HCT116 (cell line): Measurements from ENCODE around the gene PDHX. TPM values are rescaled to one million over a fixed set of nuclear protein-coding genes. Genes with fewer than 3 reads are reported as not detected.

Experiments used
- ATAC-seq: fragments of 200-7000 bp; cut with Tn5 transposase; 2 replicates; pipeline ENCODE4 v1.9.1; 2020; ENCODE audit warnings: mild to moderate bottlenecking, moderate library complexity
- BruUV-seq: library from RNA; stranded (reverse); fragments of 400-500 nt; replicated peaks from 2 replicates; lab custom pipeline; 2021; lab: Mats Ljungman, UMichigan
- CTCF ChIA-PET: fragments of 300-600 bp; sonication (Branson Sonifier 250); formaldehyde crosslinking; loops from one replicate; lab custom pipeline; 2021; ENCODE audit warnings: antibody characterized with exemption; lab: Charles Lee
- POLR2A ChIA-PET: fragments of 300-600, 350-600 bp; sonication (Branson Sonifier 250); formaldehyde crosslinking; loops from one replicate; lab custom pipeline; 2021; ENCODE audit warnings: antibody characterized with exemption; lab: Charles Lee
- RAD21 ChIA-PET, 2 experiments: fragments of 300-600 bp; sonication (Branson Sonifier 250); formaldehyde crosslinking; loops; one replicate each; lab custom pipeline; 2023; ENCODE audit warnings: low total read pairs in 2 of 2; ENCODE audit not compliant: uncharacterized antibody in 2 of 2, unreplicated experiment in 2 of 2, low non-redundant PET in 1 of 2; lab: Charles Lee
- DNase-seq: peaks from one replicate; pipeline ENCODE4 v3.0.0-alpha.2; 2010; ENCODE audit warnings: low read depth, low spot score
- H2AFZ ChIP-seq: fragments of 200-600 bp; shearing (Covaris generic), sonication (generic); 2 replicates; pipeline ENCODE4 v1.6.1; 2017; ENCODE audit warnings: low read depth, mixed run types, mixed read lengths, antibody characterized with exemption, low read length; ENCODE audit not compliant: poor library complexity, severe bottlenecking
- H3K27ac ChIP-seq: 2 replicates; pipeline ENCODE4 v1.5.1; 2012; ENCODE audit warnings: low read depth, low read length
- H3K27me3 ChIP-seq: fragments of 200-600 bp; sonication (generic); 2 replicates; pipeline ENCODE4 v1.6.1; 2016; ENCODE audit warnings: mixed run types, low read length, mixed read lengths; ENCODE audit not compliant: insufficient read depth
- H3K36me3 ChIP-seq, 2 experiments: fragments of 200-500 bp in 1 of 2; fragments of 200-600 bp in 1 of 2; sonication (Bioruptor generic) in 1 of 2; sonication (generic) in 1 of 2; 2 replicates each; pipeline versions ENCODE4 v1.5.1 to v1.6.1; 2014 to 2016; ENCODE audit warnings: low read length in 2 of 2, inconsistent platforms in 1 of 2, mixed read lengths in 1 of 2, mixed run types in 1 of 2; ENCODE audit not compliant: insufficient read depth in 2 of 2, control insufficient read depth in 1 of 2
- H3K4me1 ChIP-seq, 2 experiments: fragments of 200-600 bp in 1 of 2; sonication (generic) in 1 of 2; 2 replicates each; pipeline versions ENCODE4 v1.5.1 to v1.6.1; 2012 to 2017; ENCODE audit warnings: low read length in 2 of 2, inconsistent platforms in 1 of 2, mild to moderate bottlenecking in 1 of 2, mixed read lengths in 1 of 2, mixed run types in 1 of 2, moderate library complexity in 1 of 2; ENCODE audit not compliant: insufficient read depth in 2 of 2, control insufficient read depth in 1 of 2
- H3K4me2 ChIP-seq: fragments of 200-600 bp; sonication (generic); 2 replicates; pipeline ENCODE4 v1.6.1; 2017; ENCODE audit warnings: mixed run types, low read length, mixed read lengths
- H3K4me3 ChIP-seq, 2 experiments: fragments of 200-600 bp in 1 of 2; sonication (generic) in 1 of 2; replicated peaks in 1 of 2; 2 replicates each; pipeline ENCODE4 v1.5.1; 2011 to 2016; ENCODE audit warnings: low read length in 2 of 2, control low read depth in 1 of 2, low read depth in 1 of 2, mild to moderate bottlenecking in 1 of 2, mixed read lengths in 1 of 2, mixed run types in 1 of 2
- H3K79me2 ChIP-seq: fragments of 200-600 bp; sonication (generic); 2 replicates; pipeline ENCODE4 v1.6.1; 2017; ENCODE audit warnings: mild to moderate bottlenecking, mixed run types, low read length, moderate library complexity, mixed read lengths; ENCODE audit not compliant: insufficient read depth
- H3K9ac ChIP-seq: fragments of 200-600 bp; sonication (generic); 2 replicates; pipeline ENCODE4 v1.6.1; 2016; ENCODE audit warnings: low read length, mixed read lengths
- H3K9me2 ChIP-seq: fragments of 200-600 bp; sonication (generic), shearing (Covaris generic); 2 replicates; pipeline ENCODE4 v1.6.1; 2017; ENCODE audit warnings: mixed run types, mild to moderate bottlenecking, moderate library complexity; ENCODE audit not compliant: insufficient read depth
- H3K9me3 ChIP-seq, 2 experiments: fragments of 200-500 bp in 1 of 2; fragments of 200-600 bp in 1 of 2; sonication (Bioruptor generic) in 1 of 2; sonication (generic) in 1 of 2; 2 replicates each; pipeline ENCODE4 v1.6.1; 2014 to 2017; ENCODE audit warnings: low read length in 2 of 2, mixed read lengths in 2 of 2, inconsistent platforms in 1 of 2, low read depth in 1 of 2, mild to moderate bottlenecking in 1 of 2, mixed run types in 1 of 2, moderate library complexity in 1 of 2; ENCODE audit not compliant: control insufficient read depth in 1 of 2, insufficient read depth in 1 of 2
- H4K20me1 ChIP-seq: fragments of 200-600 bp; sonication (generic), shearing (Covaris generic); 2 replicates; pipeline ENCODE4 v1.6.1; 2017; ENCODE audit warnings: mixed run types, mild to moderate bottlenecking, moderate library complexity; ENCODE audit not compliant: insufficient read depth
- ATF3 ChIP-seq: IDR thresholded peaks from 2 replicates; pipeline ENCODE4 v1.6.1; 2012
- CBX3 ChIP-seq: IDR thresholded peaks from 2 replicates; pipeline ENCODE4 v1.6.1; 2012; ENCODE audit warnings: low read depth
- CEBPB ChIP-seq: IDR thresholded peaks from 2 replicates; pipeline ENCODE4 v1.6.1; 2012; ENCODE audit warnings: low read depth
- CTCF ChIP-seq, 3 experiments: fragments of 200-600 bp in 1 of 3; sonication (generic) in 1 of 3; IDR thresholded peaks in 2 of 3; conservative IDR thresholded peaks in 1 of 3; 2 replicates each; pipeline ENCODE4 v1.5.1; 2012 to 2017; ENCODE audit warnings: low read depth in 2 of 3, low read length in 2 of 3, antibody characterized with exemption in 1 of 3, borderline replicate concordance in 1 of 3, control low read depth in 1 of 3, mild to moderate bottlenecking in 1 of 3, mixed read lengths in 1 of 3, mixed run types in 1 of 3, moderate library complexity in 1 of 3; ENCODE audit not compliant: insufficient read depth in 1 of 3
- ELF1 ChIP-seq: IDR thresholded peaks from 2 replicates; pipeline ENCODE4 v1.6.1; 2012; ENCODE audit warnings: low read depth, borderline replicate concordance
- EZH2 ChIP-seq: fragments of 200-600 bp; sonication (generic); IDR thresholded peaks from 2 replicates; pipeline ENCODE4 v1.6.1; 2017; ENCODE audit warnings: antibody characterized with exemption, mixed run types
- EZH2phosphoT487 ChIP-seq: fragments of 200-600 bp; IDR thresholded peaks from 2 replicates; pipeline ENCODE4 v1.6.1; 2018; ENCODE audit warnings: antibody characterized with exemption, borderline replicate concordance
- FOSL1 ChIP-seq: IDR thresholded peaks from 2 replicates; pipeline ENCODE4 v1.6.1; 2012; ENCODE audit warnings: low read depth
- JUND ChIP-seq: IDR thresholded peaks from 2 replicates; pipeline ENCODE4 v1.6.1; 2012
- MAX ChIP-seq: IDR thresholded peaks from 2 replicates; pipeline ENCODE4 v1.6.1; 2012
- POLR2A ChIP-seq: IDR thresholded peaks from 2 replicates; pipeline ENCODE4 v1.7.0; 2011; ENCODE audit warnings: borderline replicate concordance; ENCODE audit not compliant: insufficient read depth, insufficient read length; ENCODE audit errors: extremely low read depth
- POLR2AphosphoS5 ChIP-seq: IDR thresholded peaks from 2 replicates; pipeline ENCODE4 v1.6.1; 2011; ENCODE audit warnings: mild to moderate bottlenecking, low read depth, low read length, moderate library complexity
- SIN3A ChIP-seq: IDR thresholded peaks from 2 replicates; pipeline ENCODE4 v1.6.1; 2012; ENCODE audit warnings: low read depth
- SP1 ChIP-seq: IDR thresholded peaks from 2 replicates; pipeline ENCODE4 v1.6.1; 2012; ENCODE audit warnings: low read depth
- SRF ChIP-seq: IDR thresholded peaks from 2 replicates; pipeline ENCODE4 v1.6.1; 2012; ENCODE audit warnings: low read depth
- TCF7L2 ChIP-seq: IDR thresholded peaks from 2 replicates; pipeline ENCODE4 v1.7.0; 2011; ENCODE audit warnings: borderline replicate concordance, inconsistent platforms; ENCODE audit not compliant: insufficient read depth, insufficient read length; ENCODE audit errors: extremely low read depth
- YY1 ChIP-seq: IDR thresholded peaks from 2 replicates; pipeline ENCODE4 v1.6.1; 2011; ENCODE audit warnings: low read length, low read depth, moderate library complexity, mild to moderate bottlenecking; ENCODE audit not compliant: insufficient replicate concordance; ENCODE audit errors: extremely low read depth
- ZFX ChIP-seq: fragments of 450-650 bp; IDR thresholded peaks from 2 replicates; pipeline ENCODE4 v1.6.1; 2017
- ZNF274 ChIP-seq: fragments of 200-500 bp; sonication (Bioruptor generic); IDR thresholded peaks from 2 replicates; pipeline ENCODE4 v1.6.1; 2014; ENCODE audit warnings: mild to moderate bottlenecking, low read depth, low read length, inconsistent platforms
- intact Hi-C: fragments of 100-400 bp; cut with micrococcal nuclease; formaldehyde crosslinking; loops from 2 replicates; pipeline ENCODE4 v1.10.0; 2022
- total RNA-seq: library from RNA; stranded (reverse); gene quantifications from one replicate; pipeline ENCODE4 v1.2.1, GENCODE V29; 2021; ENCODE audit not compliant: unreplicated experiment

PDHX gene
- total RNA-seq, 1 experiment from 2014 or later = 36.6 TPM

- H3K36me3 ChIP-seq = peaks cover 5 to 7% of the 10 kb centered on the region in 2 experiments; a peak in 2 of 4 replicates
- no peak overlapping the region for H3K4me2 ChIP-seq
- no peak for DNase-seq
- no peak for TF ChIP-seq TCF7L2
- TF ChIP-seq CEBPB = no peak
- no peak for TF ChIP-seq CBX3
- TF ChIP-seq ZFX = no peak
- TF ChIP-seq JUND = no peak
- TF ChIP-seq YY1 = no peak
- no peak for TF ChIP-seq FOSL1
- TF ChIP-seq POLR2A = no peak
- no peak for TF ChIP-seq ZNF274
- no peak for TF ChIP-seq SRF
- TF ChIP-seq MAX = no peak
- TF ChIP-seq SIN3A = no peak
- no peak for TF ChIP-seq SP1
- TF ChIP-seq ATF3 = no peak
- TF ChIP-seq CTCF (IDR thresholded peaks at IDR 0.05 in 2 of 3, conservative IDR thresholded peaks at IDR 0.05 in 1 of 3; ENCODE audit: borderline replicate concordance in 1 of 3, insufficient read depth in 1 of 3, low read depth in 2 of 3, low read length in 2 of 3) = no peak
- no peak for TF ChIP-seq ELF1
- TF ChIP-seq EZH2phosphoT487 = no peak
- TF ChIP-seq EZH2 = no peak
- no peak for TF ChIP-seq POLR2AphosphoS5
- TF ChIP-seq, all 23 proteins: peak for 0
- Histone ChIP-seq H2AFZ (no peak overlapping the region), H3K4me3 (no peak overlapping the region), H3K9me2 (no peaks in the 10 kb centered on the region), H3K27ac (no peak overlapping the region), H3K27me3 (no peaks in the 10 kb centered on the region), H3K9ac (no peak overlapping the region), H3K4me1 (peaks cover 6 to 13% of the 10 kb centered on the region in 2 experiments; a peak in 2 of 4 replicates), H3K79me2 (no peaks in the 10 kb centered on the region), H3K9me3 (no peaks in the 10 kb centered on the region), H4K20me1 (no peaks in the 10 kb centered on the region)
- intact Hi-C loops = no loop called here
- ATAC-seq = no peak
- BruUV-seq = no TSS peak
- ChIA-PET RAD21 (no interaction called here), CTCF (no interaction called here), POLR2A (no interaction called here)
Observed at GRCh38 chr11:34984514-34984913, 68.1 kb downstream of the PDHX start.
